HAP-1 (cell line): Measurements from ENCODE around the gene SPN.
"Not testable (repeated sequence)": the region's sequence is repeated elsewhere in the genome, so short reads cannot be mapped to it uniquely, and the experiment has no call there.

Source experiments
- DNase-seq, 2 experiments: peaks; one replicate each; pipeline ENCODE4 v3.0.0-alpha.2; 2016 to 2020; ENCODE audit warnings: low spot score in 2 of 2
- H3K27me3 ChIP-seq: fragments of 250-450 bp; sonication (Bioruptor Pico); 2 replicates; pipeline ENCODE4 v1.5.1; 2020; ENCODE audit warnings: low read depth, mild to moderate bottlenecking, moderate library complexity
- H3K36me3 ChIP-seq: fragments of 250-450 bp; sonication (Bioruptor Pico); replicated peaks from 2 replicates; pipeline ENCODE4 v1.5.1; 2020; ENCODE audit warnings: mild to moderate bottlenecking
- H3K4me1 ChIP-seq: fragments of 250-450 bp; sonication (Bioruptor Pico); 2 replicates; pipeline ENCODE4 v1.5.1; 2020; ENCODE audit warnings: mild to moderate bottlenecking
- H3K4me3 ChIP-seq: fragments of 250-450 bp; sonication (Bioruptor Pico); 2 replicates; pipeline ENCODE4 v1.5.1; 2020; ENCODE audit warnings: mild to moderate bottlenecking, moderate library complexity
- H3K9me3 ChIP-seq: fragments of 250-450 bp; sonication (Bioruptor Pico); 2 replicates; pipeline ENCODE4 v1.5.1; 2020; ENCODE audit warnings: mild to moderate bottlenecking, moderate library complexity
- in situ Hi-C: fragments of 300-500 bp; cut with MboI; formaldehyde crosslinking; loops from 3 replicates; pipeline ENCODE4 v1.14.3; 2020; ENCODE audit warnings: low sequenced_read_pairs, inconsistent platforms, mixed read lengths

SPN gene

GRCh38 chr16:29709657-29710056 is 46.6 kb downstream of the SPN start:
- DNase-seq, H3K4me1 ChIP-seq, H3K9me3 ChIP-seq, H3K4me3 ChIP-seq, H3K36me3 ChIP-seq, H3K27me3 ChIP-seq, in situ Hi-C loops: not testable (repeated sequence)

- Histone ChIP-seq H3K27me3 (no peaks in the 10 kb centered on the region), H3K4me1 (peaks cover 3% of the 10 kb centered on the region), H3K4me3 (no peak overlapping the region), H3K36me3 (no peaks in the 10 kb centered on the region), H3K9me3 (peaks cover 3% of the 10 kb centered on the region; the same call in 1 of the 2 replicates)
- DNase-seq: peak; percentile 41 to 62
- in situ Hi-C loops: no loop called here
These were observed 47.5 kb downstream of the SPN start for GRCh38 chr16:29710227-29711219.

GRCh38 chr16:29712809-29713208 is 49.8 kb downstream of the SPN start:
- Histone ChIP-seq H3K36me3 (no peaks in the 10 kb centered on the region), H3K4me1 (peaks cover 3% of the 10 kb centered on the region), H3K27me3 (no peaks in the 10 kb centered on the region), H3K9me3 (peaks cover 3% of the 10 kb centered on the region; the same call in 1 of the 2 replicates), H3K4me3 (no peak overlapping the region)
- no peak for DNase-seq
- in situ Hi-C loops: no loop called here

GRCh38 chr16:29714396-29714795 is 51.3 kb downstream of the SPN start:
- in situ Hi-C loops: no loop called here
- Histone ChIP-seq H3K36me3 (no peaks in the 10 kb centered on the region), H3K4me3 (no peak overlapping the region), H3K27me3 (no peaks in the 10 kb centered on the region), H3K9me3 (no peaks in the 10 kb centered on the region), H3K4me1 (peaks cover 3% of the 10 kb centered on the region)
- no peak for DNase-seq

GRCh38 chr16:29714972-29715371 is 51.9 kb downstream of the SPN start:
- in situ Hi-C loops: no loop called here
- H3K27me3 ChIP-seq: no peaks in the 10 kb centered on the region
- H3K9me3 ChIP-seq: no peaks in the 10 kb centered on the region
- H3K36me3 ChIP-seq: no peaks in the 10 kb centered on the region
- H3K4me3 ChIP-seq: no peak overlapping the region
- H3K4me1 ChIP-seq: peaks cover 3% of the 10 kb centered on the region
- DNase-seq: no peak

- H3K4me3 ChIP-seq: no peak overlapping the region
- DNase-seq: no peak
- in situ Hi-C loops: no loop called here
- H3K27me3 ChIP-seq: no peaks in the 10 kb centered on the region
- no peaks in the 10 kb centered on the region for H3K36me3 ChIP-seq
- no peaks in the 10 kb centered on the region for H3K9me3 ChIP-seq
- peaks cover 3% of the 10 kb centered on the region for H3K4me1 ChIP-seq
These were observed 54.1 kb downstream of the SPN start for GRCh38 chr16:29717113-29717512.

- Histone ChIP-seq H3K4me3 (no peak overlapping the region), H3K9me3 (no peaks in the 10 kb centered on the region), H3K36me3 (no peaks in the 10 kb centered on the region), H3K4me1 (no peaks in the 10 kb centered on the region; the same call in 1 of the 2 replicates), H3K27me3 (no peaks in the 10 kb centered on the region)
- in situ Hi-C loops: no loop called here
- peak in 1 of 2 experiments; percentile 21 for DNase-seq
These were observed 56.0 kb downstream of the SPN start for GRCh38 chr16:29719063-29719462.
